Retina (tissue), 1 donor: ENCODE data around the gene SNED1.

Experiments
- DNase-seq: peaks from one replicate; pipeline ENCODE4 v3.0.0-alpha.2; 2016

The SNED1 gene

DNA sequence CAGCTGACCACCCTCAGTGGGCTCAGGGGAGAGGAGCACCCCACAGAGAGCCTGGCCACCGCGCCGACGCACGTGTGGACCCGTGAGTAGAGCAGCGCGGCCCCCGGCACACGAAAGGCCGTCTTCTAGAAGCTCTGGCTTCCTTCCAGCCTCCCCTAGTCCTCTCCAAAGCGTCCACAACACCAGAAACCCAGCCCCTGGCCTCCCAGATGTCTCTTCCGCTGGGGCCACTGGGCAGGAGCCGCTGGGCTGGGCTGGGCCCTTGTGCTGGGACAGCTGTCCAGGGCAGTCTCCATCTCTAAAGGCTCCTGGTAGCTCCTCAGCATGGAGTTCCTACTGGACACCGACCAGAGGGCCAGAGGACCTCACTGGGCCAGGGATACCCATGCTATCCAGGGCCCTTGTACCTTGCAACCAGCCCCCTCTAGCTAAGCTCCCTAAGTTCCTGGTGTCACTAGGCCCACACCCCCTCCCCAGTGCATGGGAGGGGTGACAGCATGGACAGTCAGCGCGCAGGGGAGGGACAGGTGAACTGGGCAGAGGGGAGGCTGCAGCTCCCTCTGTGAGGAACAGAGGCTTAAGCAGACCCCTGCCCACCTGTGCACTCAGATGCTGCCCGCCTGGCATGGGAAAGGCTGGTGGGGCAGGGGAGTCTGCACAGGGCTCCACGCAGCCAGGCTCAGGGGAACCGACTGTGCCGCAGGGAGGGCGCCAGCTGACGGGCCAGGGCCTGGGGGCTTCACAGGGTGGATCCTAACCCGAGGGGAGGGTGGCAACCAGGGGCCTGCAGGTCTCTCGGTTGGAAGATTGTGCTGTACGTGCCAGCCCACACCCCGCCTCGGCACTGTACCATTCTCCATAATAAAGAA is 70.8 kb downstream of the SNED1 start:
- DNase-seq, result no peak

GRCh38 chr2:241069821-241070281 is 71.4 kb downstream of the SNED1 start:
- DNase-seq, result no peak

DNA sequence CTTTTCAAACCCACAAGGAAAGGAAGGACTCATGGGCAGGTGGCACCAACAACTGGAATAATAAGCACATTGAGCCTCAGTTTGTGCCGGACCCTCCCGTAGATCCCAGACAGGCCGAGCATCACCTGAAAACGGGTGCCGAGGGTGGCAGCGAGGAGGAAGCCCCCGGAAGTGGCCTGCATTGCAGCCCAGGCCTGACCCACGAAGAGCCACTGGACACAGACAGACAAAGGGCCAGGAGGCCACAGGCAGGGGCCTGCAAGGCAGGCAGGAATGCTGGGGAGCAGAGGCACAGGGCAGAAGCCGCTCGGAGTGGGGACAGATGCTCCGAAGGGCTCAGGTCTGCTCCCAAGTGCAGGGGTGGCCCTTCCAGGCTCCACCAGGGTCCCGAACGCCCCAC is 71.9 kb downstream of the SNED1 start:
- no peak for DNase-seq

DNA sequence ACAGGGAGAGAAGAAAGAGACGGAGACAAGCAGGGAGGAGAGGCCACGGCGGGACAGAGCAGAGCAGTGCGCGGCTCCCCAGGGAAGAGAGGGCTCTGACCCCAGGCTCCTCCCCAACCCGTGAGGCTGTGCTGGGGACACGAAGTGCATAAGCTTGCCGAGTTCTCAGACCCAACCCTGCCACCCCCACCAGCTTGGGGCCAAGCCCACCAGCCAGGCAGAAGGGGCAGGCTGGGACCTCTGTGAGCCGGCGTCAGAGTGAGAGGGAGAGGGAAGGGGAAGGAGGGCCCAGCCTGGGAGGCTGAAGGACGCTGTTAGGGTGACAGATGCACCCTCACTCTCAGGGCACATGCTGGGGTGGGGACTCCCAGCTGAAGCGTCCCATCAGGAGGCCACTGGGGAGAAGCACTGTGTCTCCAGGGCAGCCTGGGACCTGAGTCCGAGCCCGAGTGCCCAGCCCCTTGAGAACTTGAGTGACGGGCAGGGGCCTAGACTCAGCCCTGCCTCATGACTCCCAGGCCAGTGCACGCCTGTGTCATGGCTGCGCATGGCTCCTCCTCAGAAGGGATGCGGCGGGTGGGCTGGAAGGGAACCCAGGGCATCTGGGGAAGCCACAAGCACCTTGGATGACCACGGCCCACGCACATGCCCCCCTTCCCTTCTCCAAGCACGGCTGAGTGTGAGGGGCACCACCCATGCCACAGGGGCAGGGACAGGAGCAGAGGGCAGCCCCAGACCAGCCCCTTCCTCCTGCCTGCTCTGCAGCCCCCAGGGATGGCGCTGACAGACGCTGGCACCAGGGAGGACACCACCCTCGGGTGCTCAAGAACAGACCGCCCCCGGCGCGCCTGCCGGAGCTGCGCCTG is 72.6 kb downstream of the SNED1 start:
- DNase-seq, result no peak

GRCh38 chr2:241071677-241072111 is 73.3 kb downstream of the SNED1 start:
- no peak for DNase-seq

DNA sequence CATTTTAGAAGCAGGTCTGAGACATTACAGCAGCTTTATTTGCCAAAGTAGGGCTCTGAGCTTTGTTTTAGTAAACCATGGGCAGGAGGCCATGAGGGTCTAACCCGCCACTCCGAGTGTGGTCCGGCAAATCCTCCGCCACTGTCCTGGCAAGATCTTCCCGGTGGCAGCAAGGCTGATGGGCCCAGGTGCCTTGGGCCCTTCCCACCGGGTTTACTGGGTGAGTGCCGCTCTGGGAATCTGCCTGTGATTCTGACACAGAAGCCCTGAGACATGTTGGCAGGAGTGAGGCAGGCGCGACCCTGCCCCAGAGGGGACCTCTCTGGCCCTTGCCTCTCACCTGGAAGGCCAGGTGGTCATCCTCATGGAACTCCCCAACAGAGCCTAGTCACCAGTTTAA is 73.7 kb downstream of the SNED1 start:
- DNase-seq, result no peak

- no peak for DNase-seq
Measured at GRCh38 chr2:241072553-241073165, 74.2 kb downstream of the SNED1 start.

- no peak for DNase-seq
Measured at GRCh38 chr2:241073166-241074064, 75.0 kb downstream of the SNED1 start.

GRCh38 chr2:241074065-241074818 is 75.8 kb downstream of the SNED1 start:
- DNase-seq, result no peak

GRCh38 chr2:241074901-241075540 is 76.6 kb downstream of the SNED1 start:
- DNase-seq, result no peak

GRCh38 chr2:241080405-241081189 is 82.2 kb downstream of the SNED1 start:
- no peak for DNase-seq

DNA sequence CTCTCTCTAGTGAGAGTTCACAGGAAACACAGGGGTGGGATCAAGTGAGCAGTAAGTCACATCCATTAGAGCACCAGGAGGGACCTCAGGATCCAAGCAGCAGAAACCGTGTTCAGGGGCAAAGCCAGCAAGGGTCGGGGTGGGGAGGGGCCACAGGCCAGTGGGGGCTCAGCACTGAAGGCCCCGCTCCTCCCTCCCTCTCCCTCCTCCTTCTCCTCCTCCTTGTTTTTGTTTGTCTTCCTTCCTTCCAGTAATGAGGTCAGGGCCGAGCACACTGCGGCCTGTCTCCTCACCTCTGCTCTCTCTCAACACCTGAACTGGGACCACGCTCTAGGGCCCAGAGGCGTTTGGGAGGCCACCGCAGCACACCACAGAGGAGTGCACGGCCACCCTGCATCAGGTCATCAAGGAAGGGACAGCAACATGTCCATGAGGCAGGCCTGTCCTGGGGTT is 82.8 kb downstream of the SNED1 start:
- no peak for DNase-seq

DNA sequence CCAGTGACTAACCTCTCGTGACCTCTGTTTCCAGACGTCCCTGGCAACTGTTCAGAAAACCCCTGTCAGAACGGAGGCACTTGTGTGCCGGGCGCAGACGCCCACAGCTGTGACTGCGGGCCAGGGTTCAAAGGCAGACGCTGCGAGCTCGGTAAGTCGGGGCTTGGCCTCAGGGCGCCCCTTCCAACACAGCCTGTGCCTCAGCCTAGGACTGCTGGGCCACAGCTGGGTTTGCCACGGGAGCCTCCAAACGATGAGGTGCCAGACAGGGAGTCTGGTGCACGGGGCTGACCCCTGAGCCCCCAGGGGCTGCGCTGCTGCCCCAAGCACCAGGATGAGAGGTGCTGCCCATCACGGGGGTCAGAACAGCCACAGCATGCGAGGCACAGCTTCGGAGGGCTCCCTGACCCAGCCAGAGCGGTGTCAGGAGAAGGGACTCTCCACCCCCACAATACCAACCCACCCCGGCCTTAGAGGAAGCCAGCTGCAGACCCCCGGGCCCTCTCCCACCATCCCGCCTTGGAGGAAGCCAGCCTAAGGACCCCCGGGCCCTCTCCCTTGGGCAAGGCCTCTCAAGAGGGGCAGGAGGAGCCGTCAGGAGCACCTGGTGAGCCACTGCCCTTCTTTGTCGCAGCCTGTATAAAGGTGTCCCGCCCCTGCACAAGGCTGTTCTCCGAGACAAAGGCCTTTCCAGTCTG is 83.4 kb downstream of the SNED1 start:
- no peak for DNase-seq

DNA sequence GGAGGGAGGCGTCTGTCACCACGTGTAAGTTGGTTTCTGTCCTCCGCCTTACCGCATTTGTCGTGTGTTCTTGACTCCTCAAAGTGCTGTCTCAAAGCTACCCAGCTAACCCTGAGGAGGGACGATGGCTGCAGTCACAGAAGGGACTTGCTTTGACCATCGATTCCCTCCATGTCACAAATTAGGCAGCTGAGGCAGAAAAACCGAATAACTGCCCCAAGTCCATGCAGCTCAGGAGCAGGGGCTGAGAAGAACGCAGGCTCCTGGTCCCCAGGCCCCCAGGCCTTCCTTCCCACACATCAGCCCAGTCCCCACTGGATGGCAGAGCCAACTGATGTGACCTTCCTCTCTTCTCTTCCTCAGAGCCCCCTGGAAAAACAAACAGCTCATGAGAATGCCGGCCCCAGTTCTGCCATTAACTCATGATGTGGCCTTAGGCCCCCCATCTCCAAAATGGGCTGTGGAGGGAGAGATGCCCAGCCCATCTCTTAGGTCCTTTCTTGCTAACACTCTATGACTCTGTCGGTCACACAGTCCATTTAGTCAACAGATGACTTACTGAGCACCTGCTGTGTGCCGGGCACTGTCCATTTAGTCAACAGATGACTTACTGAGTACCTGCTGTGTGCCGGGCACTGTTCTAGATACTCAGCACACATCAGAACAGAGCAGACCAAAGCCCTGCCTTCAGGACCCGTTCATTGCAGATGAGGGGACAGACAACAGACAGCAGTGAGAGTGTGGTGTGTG is 84.1 kb downstream of the SNED1 start:
- no peak for DNase-seq

DNA sequence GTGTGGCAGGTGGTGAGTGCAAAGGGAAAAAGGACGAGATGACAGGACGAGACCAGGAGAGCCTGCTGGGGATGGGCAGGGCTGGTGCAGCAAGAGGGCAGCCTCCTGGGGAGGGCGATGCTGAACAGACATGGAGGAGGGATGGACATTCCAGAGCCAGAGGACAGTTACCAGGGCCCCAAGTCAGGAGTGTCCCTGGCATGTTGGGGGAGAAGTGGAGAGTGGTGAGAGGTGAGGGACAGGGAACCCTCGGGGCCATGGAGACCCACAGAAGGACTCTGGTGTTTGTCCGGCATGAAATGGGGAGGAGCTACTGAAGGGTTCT is 84.6 kb downstream of the SNED1 start:
- DNase-seq, result no peak

- DNase-seq, result no peak
Measured at GRCh38 chr2:241084856-241085444, 86.5 kb downstream of the SNED1 start.

DNA sequence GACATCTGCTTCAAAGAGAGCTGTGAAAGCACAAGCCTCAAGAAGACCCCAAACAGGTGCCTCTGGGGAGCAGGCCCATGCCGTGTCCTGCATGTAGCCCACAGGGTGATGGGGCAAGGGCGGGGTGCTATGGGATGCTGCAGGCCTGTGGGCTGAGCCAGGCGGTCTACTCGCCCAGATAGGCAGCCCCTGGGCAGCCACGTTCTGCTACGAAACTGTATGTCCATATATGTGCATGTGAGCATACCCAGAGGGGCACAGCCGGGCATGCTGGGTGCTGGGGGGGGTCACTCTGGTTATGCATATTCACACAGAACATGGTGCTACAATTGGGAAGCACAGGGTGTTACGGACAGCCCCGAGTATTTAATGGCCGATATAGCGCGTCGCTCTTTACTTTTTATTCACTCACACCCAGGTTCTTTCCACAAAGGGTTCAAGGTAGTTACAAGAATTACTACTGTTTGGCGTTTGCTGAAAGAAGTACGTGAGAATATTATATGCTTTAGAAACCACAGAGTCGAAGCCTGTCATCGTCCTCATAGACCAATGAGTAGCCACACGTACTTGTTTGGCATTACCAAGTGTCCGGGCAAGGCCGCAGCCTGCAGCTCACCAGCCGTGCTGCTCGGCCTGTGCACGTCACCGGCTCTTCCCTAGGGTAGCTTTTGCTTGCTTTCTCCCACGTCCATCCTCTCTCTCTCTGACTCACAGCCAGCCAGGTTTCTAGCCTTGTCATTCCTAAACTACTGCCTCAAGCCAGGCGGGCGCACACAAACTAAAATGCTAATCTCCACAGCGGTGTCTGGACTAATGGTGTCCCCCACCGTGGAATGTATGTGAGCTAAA is 89.2 kb downstream of the SNED1 start:
- DNase-seq, result no peak
